GM19023 (cell line): ENCODE results near the gene MAB21L2.
"Not testable (repeated sequence)": the region's sequence is repeated elsewhere in the genome, so short reads cannot be mapped to it uniquely, and the experiment has no call there.

Source experiments
- ATAC-seq: cut with Tn5 transposase; IDR thresholded peaks from one replicate; pipeline ENCODE4 v1.9.1; 2021; ENCODE audit warnings: mild to moderate bottlenecking, moderate library complexity; ENCODE audit not compliant: unreplicated experiment

The MAB21L2 gene

DNA sequence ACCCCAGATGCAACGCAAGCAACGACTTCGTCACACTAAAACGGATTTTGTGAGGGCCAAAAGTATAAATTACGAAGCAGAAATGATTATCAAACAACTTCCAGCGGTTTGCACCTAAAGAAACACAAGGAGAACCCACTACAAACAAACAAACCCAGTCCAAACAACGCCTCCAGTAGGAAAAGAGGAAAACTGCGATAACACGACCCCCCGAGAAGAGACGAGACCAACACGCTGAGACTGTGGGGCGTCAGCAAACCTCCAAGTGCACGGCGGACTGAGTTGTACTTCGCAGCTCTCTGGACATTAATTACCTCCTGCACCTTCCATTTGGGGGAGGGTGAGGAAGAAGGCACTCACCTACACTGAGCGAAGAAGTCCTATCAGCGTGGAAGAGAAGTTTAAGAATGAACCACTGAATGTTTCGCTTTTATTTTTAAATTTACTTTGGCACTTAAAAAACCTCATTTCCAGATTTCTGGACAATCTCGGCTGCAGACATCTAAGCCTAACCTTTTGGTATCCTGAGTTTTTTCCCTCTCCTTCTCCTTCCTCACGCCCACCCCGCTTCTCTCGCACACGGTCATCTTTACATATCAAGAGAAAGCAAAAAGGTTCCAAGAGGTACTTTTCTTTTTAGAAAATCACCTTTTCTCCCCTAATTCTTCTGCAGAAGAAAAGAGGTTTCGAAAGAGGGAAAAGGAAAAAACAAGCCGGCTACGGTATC lies at the start of gene MAB21L2:
Gene MAB21L2 (plus strand): TSS at position 6 of the 727 bp plus-strand sequence. CDS start 879 bp downstream, outside the sequence.
- ATAC-seq = no peak

DNA sequence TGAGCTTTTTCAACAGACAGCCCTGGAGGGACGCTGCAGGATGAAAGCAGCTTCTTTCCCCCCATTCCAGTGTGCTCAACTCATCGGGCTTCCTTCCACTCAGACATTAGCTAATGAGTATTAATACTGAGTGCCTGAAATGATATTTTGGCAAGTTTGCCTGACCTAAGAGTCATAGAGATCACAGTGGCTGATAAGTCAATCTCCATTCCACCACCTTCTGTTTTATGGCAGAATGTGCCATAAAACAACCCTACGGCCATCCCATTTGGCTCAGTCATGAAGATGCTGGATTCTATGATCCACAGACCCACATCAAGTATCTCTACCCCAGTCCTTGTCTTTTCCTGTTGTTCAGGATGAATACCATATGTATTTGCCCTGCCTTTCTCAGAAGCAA lies 48.3 kb upstream of the MAB21L2 start:
- ATAC-seq = no peak

DNA sequence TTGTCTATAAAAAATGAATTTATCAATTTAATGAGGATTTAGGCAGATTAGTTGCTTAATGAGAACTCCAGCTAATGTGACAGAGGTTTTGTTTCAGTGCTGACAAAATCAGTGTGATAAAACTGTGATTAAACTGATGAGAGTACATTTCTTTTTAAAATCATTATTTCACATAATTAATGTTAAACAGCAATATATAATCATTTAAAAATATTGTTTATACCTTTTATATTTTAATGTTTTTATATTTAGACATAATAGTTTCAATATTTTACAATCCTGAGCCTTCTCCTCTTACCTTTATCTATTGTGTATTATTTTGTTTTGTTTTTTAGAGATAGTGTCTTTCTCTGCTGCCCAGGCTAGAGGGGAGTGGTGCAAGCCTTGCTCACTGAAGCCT lies 47.1 kb upstream of the MAB21L2 start:
- ATAC-seq = no peak

DNA sequence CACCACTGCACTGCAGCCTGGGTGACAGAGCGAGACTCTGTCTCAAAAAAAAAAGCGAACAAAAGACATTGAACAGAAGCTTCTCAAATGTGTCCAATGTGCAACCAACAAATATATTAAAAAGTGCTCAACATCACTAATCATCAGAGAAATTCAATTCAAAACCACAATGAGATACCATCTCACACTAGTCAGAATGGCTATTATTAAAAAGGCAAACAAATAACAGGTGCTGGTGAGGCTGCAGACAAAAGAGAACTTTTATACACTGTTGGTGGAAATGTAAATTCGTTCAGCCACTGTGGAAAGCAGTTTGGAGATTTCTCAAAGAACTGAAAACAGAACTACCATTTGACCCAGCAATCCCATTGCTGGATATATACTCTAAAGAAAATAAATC lies 44.0 kb upstream of the MAB21L2 start:
- ATAC-seq = not testable (repeated sequence)

DNA sequence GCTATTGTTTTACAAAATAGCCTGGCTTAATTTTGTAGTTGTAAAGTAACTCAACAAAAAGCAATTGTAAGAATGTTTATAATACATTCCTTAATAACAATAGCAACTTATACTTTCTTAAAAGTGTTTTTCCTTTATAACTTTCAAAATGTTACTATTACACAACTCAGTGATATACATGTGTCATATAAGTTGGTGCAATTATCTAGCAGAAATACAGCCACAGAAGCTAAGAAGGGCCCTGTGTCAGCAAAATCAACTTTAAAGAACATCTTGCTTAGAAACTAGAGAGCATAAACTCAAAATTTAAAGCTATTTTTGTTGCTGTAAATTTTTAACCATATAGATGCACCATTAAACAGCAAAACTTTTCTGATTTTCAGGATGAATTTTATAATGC lies 41.4 kb upstream of the MAB21L2 start:
- no peak for ATAC-seq

DNA sequence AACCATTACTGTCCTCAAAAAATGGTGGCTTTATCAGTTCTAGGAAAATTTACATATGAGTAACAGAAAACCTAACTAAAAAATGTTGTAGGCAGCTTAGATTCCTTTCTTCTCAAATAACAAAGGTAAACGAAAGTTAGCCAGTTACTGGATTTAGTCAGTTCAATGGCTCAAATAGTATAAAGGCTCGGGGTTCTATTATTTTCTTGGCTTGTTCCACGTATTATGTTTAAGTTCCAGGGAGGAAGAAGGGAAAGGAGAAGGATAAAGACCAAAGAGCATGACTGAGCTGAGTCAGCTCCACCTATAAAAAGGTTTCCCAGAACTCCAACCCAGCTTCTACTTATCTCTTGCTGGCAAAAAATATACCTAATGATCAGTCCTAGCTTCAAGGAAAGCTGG lies 41.0 kb upstream of the MAB21L2 start:
- no peak for ATAC-seq

DNA sequence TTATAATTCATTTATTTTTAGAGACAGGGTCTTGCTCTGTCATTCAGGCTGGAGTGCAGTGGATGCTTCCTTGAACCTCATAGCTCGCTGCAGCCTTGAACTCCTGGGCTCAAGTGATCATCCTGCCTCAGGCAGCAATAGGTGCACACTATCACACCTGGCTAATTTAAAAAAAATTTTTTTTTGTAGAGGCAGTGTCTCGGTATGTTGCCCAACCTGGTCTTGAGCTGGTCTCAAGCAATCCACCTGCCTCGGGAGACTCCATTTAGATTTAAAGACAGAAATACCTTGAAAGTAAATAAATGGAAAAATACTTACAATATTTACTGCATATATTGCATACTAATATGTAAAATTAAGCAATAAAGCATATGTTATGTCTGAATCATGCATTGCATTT lies 40.3 kb upstream of the MAB21L2 start:
- ATAC-seq = no peak

DNA sequence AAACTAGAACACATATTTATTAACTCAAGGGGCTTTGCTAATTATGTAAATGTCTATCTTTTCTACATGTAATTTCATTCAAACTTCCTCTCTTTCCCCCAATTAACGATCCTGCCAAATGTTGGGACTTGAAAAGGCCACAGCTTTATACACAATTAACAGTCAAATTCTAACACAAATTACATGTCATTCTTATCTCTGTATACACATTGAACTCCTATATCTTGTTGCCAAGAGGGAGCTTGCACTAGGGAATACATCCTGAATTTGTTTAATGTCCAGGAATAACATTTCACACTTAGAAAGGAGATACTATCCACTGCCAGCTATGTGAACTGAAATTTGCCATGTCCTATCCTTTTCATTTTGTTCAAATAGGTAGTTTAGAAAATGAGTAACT lies 38.9 kb upstream of the MAB21L2 start:
- ATAC-seq = no peak

DNA sequence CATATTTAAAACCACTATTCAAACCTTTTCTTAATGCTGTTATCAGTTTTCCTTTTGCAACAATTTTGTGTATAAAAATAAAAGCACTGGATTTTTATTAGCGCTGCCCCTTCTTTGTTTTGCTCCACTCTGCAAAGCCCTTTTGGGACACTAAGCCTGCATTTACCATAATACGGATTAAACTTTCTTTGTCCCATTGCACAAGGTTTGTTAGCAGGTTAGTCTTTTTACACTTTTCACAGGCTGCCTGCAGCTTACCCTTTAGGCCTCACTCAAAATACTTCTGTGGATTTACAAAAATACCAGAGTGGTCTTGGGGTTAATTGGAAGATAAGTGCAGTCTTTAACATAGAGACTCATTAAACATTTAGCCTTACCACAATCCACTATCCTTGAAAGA lies 35.7 kb upstream of the MAB21L2 start:
- ATAC-seq = no peak

DNA sequence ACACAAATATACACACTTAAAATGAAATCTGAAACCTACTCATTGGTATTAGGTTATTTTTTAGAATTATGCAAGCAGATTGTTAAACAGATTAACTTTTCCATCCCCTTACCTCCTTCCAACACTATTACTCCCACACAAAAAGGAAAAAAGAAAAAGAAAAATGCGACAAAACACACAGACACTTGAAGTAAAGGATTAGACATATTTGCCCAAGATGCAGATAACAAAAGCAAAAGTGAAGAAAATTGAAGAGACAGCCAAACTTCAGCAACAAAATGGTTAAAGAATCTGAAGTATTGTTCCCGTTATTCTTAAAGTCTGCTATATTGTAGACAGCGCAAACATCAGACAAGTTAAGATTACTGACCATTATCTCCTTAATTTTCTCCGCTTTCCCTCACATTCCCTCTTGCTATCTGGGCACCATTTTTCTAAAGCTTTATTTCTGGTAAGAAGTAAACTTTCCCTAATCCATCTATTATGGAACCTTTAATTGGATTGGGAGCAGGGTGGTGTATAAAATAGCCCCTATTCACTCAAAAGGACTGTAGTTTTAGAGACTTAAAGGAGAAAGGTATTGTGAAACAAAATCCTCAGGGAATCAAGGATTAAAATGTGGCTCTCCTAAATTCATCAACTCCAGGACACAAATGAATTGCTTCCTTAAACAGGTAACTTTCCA lies 34.7 kb upstream of the MAB21L2 start:
- ATAC-seq = no peak

DNA sequence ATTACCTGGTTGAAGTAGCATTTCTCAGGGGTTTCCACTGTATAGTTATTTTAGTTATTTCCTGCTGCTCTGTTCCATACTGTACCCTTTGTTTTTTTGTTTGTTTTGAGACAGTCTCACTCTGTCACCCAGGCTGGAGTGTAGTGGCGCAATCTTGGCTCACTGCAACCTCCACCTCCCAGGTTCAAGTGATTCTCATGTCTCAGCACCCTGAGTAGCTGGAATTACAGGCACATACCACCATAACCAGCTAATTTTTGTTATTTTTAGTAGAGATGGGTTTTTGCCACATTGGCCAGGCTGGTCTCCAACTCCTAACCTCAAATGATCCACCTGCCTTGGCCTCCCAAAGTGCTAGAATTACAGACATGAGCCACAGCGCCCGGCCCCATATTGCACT lies 24.1 kb upstream of the MAB21L2 start:
- not testable (repeated sequence) for ATAC-seq

DNA sequence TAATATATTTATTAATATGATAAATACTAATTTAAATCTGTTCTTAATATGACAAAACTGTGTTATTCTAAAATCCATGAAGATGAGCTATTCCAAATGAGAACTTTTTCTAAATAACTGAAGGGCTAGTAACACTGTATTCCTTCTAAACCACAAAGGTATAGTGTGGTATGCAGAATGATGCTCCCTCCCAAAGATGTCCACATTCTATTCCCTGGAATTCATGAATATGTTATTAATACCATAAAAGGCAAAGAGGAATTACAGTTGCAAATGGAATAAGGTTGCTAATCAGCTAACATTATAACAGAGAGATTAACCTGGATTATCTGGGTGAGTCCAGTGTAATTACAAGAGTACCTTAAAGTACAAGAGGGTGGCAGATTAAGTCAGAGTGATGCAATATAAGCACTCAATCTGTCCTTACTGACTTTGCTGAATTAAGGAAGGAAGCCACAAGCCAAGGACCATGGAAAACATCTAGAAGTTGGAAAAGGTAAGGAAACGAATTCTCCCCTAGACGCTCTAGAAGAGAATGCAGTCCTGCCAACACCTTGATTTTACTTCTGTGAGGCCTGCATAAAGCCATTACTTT lies 20.7 kb upstream of the MAB21L2 start:
- ATAC-seq = no peak

DNA sequence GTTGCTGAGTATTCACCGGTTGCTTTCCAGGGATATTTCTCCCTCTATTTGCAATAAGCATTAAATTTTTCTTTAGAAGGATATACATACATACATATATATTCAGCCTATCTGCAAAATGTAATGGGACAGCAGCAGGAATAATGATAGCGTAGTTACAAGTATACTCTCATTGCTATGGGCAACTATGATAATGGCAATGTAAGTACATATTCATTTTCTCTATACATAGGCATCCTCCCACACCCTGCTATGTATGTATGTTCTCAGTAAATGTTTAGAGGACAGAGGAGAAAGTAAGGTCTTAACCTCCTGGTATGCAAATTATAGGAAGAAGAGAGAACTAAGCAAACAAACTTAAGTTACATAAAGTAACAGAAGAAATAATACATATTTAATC lies 19.7 kb upstream of the MAB21L2 start:
- no peak for ATAC-seq

DNA sequence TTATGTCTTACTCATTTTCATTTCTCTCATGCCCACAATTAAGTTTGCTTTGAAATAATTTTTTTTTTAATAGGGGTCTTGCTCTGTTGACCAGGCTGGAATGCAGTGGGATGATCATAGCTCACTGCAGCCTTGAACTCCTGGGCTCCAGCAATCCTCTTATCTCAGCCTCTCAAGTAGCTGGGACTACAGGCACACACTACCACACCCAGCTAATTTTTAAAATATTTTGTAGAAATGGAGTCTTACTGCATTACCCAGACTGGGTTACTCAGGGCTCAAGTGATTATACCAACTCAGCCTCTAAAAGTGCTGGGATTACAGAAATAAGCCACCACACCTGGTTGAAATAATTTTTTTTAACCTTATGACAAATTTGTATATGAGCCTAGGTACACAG lies 19.2 kb upstream of the MAB21L2 start:
- no peak for ATAC-seq

DNA sequence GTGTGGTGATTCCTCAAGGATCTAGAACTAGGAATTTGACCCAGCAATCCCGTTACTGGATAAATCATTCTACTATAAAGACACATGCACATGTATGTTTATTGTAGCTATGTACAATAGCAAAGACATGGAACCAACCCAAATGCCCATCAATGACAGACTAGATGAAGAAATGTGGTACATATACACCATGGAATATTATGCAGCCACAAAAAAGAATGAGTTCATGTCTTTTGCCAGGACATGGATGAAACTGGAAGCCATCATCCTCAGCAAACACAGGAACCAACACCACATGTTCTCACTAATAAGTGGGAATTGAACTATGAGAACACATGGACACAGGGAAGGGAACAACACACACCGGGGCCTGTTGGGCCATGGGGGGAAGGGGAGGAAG lies 17.0 kb upstream of the MAB21L2 start:
- not testable (repeated sequence) for ATAC-seq

DNA sequence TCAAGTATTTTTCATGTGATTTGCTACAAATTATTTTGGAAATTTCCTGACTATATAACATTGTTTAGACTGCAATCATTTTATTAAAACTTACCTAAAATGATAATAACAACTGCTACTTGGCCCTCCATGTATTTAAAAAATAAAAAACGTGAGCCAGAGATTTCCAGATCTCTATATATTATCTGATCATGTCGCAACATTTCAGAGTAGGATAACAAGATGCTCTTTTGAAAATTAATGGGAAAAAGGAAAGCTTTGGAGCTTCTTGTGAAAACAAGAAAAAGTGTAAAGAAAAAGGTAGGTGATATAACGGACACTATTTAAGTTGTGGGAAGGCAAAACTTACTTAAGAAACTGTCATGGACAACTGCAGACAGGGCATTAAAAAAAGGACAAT lies 14.9 kb upstream of the MAB21L2 start:
- no peak for ATAC-seq

DNA sequence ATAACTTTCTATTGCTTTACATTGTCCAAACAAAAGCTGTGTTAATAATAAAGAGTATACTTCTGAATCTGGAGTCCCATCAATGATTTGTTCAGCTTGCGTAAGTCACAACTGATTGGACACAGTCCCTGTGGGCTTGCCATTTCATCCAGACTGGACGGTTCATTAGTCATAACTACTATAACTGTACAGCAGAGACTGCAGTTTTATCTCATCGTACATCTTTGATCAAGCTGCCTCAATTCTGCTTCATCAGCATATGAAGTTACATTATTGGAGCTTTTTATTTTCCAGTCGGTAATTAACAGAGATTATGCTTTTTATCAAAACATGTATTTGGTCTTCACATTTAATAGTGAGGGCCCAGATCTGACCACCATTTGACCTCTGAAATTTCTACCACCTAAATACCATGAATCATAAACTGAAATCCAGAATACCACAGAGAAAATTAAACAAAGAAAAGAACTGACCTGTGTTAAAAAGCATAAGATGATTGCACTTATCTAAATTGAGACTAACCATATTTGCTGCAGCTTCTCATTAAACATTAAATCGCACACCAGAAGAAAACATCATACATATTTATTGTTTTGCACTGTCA lies 12.5 kb upstream of the MAB21L2 start:
- ATAC-seq = no peak

DNA sequence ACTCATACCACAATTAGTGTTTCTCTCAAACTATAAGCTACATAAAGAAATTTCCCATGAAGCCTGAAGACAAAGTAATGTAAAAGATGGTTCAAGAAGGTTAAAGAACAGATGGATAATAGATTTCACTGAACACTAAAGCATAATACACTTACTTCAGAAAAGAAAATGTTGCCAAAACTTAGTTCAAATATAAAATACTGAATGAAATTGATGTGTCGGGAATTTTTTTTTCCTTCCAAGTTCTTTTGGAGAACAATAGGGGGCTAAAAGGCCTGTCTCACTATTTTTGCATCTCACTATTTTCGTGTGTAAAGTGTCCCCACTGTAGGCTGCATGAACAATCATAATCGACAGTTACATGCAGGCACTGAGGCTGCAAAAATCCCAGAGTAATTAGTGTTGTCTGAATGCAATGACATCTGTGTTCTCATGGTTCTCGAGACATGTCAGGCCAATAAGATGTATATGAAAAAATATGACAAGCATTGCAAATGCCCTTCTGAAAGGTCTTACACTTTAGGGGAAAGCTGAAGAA lies 11.9 kb upstream of the MAB21L2 start:
- no peak for ATAC-seq

DNA sequence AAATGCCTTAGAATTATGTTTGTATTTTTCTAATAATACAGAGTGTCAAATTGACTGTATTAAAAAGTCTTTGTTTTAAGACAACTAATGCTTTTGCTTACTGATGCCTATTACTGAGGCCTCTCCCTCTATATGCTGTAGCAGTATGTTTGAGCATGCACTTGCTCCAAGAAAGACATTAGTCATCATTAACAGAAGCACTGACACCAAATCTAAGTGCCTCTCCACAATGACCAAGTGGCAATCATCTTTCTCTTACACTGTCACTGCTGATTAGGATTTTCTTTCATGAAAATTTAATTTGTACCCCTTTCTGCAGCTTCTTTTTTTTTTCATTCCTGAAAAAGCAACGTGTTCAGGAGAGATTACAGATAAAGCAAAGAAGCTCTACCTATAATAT lies 11.1 kb upstream of the MAB21L2 start:
- ATAC-seq = no peak

DNA sequence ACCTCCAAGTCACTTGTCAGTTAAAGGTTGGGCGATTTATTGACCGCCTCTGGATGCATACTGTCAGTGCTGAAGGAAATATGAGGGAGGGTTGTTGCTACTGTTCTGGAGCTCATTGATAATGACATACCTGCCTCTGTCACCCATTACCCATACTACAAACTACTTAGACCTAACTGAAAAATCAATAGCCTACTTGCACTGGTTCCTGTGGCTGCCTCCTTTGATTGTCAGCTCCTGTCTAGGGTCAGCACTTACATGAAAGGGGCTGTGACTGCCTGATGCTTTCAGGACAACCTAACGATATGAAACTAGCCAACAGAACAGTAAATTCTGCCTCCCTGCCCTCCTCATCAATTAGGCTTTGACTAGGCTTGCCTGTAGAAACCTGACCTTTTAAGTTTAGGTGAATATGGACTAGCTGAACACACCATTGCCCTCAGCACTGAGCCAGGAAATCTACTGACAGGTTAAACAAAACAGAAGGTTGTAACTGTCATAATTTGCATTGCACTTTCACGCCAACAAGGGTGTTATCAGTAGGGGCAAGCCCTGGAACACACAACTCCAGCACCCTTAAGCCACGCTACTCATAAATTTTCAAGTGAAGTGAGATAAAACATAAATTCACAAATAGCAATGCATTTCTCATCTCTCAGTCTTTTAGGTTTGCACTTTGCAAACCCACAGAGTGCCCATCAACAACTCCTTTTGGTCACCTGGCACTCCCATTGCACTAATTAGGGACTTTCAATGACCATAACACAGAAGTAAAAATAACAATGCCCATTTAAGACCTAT lies 9.0 kb upstream of the MAB21L2 start:
- no peak for ATAC-seq

DNA sequence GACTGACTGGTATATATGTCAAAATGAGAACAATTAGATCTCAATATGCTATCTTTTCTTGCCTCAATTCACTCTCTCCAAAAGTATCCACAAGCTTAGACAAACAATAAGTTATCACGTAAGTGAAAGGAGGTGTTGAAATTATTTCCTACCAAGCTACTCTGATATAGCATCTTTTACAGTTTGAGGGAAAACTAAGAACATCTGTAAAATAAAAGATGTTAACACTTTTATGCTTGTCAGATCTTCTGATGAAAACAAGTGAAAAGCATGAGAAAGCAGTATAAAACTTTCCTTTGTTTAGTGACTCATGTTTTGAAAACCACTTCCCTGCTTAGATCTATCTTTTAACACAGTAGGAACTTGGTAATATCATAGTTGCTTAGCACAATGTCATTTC lies 8.4 kb upstream of the MAB21L2 start:
- ATAC-seq = no peak
